GM23338 (cell line): ENCODE results near the gene FILIP1. TPM values are rescaled to one million over a fixed set of nuclear protein-coding genes. Genes with fewer than 3 reads are reported as not detected.

Experiments
- ATAC-seq: fragments of 200-7000 bp; cut with Tn5 transposase; 3 replicates; pipeline ENCODE4 v1.9.1; 2020
- DNase-seq: peaks from one replicate; pipeline ENCODE4 v3.0.0-alpha.2; 2015; ENCODE audit warnings: low spot score
- H2AFZ ChIP-seq: fragments of 200-600 bp; sonication (generic); 2 replicates; pipeline ENCODE4 v1.8.0; 2016; ENCODE audit warnings: antibody characterized with exemption, mild to moderate bottlenecking, moderate library complexity
- H3F3A ChIP-seq: fragments of 200-600 bp; sonication (generic); replicated peaks from 2 replicates; pipeline ENCODE4 v1.8.0; 2017; ENCODE audit warnings: antibody characterized with exemption, mixed run types, low read depth
- H3K27ac ChIP-seq: fragments of 200-600 bp; sonication (generic); 2 replicates; pipeline ENCODE4 v1.6.1; 2016; ENCODE audit warnings: low read depth
- H3K27me3 ChIP-seq: fragments of 200-600 bp; sonication (generic); 2 replicates; pipeline ENCODE4 v1.8.0; 2016; ENCODE audit warnings: mild to moderate bottlenecking, mixed run types, moderate library complexity; ENCODE audit not compliant: insufficient read depth
- H3K36me3 ChIP-seq: fragments of 200-600 bp; sonication (generic); 2 replicates; pipeline ENCODE4 v1.8.0; 2016; ENCODE audit warnings: mild to moderate bottlenecking; ENCODE audit not compliant: insufficient read depth
- H3K4me1 ChIP-seq: fragments of 200-600 bp; sonication (generic); 2 replicates; pipeline ENCODE4 v1.8.0; 2016; ENCODE audit warnings: mild to moderate bottlenecking, moderate library complexity; ENCODE audit not compliant: insufficient read depth
- H3K4me2 ChIP-seq: fragments of 200-600 bp; sonication (generic); 2 replicates; pipeline ENCODE4 v1.7.1; 2017; ENCODE audit warnings: mixed run types
- H3K4me3 ChIP-seq: fragments of 200-600 bp; sonication (generic); 2 replicates; pipeline ENCODE4 v1.6.1; 2016; ENCODE audit warnings: mixed run types
- H3K79me2 ChIP-seq: fragments of 200-600 bp; sonication (generic); replicated peaks from 2 replicates; pipeline ENCODE4 v1.8.0; 2017; ENCODE audit warnings: mild to moderate bottlenecking; ENCODE audit not compliant: insufficient read depth
- H3K9me2 ChIP-seq: fragments of 200-600 bp; sonication (generic); 2 replicates; pipeline ENCODE4 v1.8.0; 2017; ENCODE audit not compliant: insufficient read depth
- H4K20me1 ChIP-seq: fragments of 200-600 bp; sonication (generic); replicated peaks from 2 replicates; pipeline ENCODE4 v1.8.0; 2017; ENCODE audit warnings: mild to moderate bottlenecking; ENCODE audit not compliant: insufficient read depth
- H3K27ac Mint-ChIP-seq: 2 replicates; pipeline ENCODE4 v1.8.0; 2020; ENCODE audit warnings: inconsistent platforms, mild to moderate bottlenecking, moderate library complexity, mixed read lengths
- H3K27me3 Mint-ChIP-seq: 3 replicates; pipeline ENCODE4 v1.8.0; 2022; ENCODE audit warnings: low read depth, mild to moderate bottlenecking, moderate library complexity, mixed read lengths, inconsistent platforms; ENCODE audit not compliant: insufficient read depth, poor library complexity
- H3K36me3 Mint-ChIP-seq: 3 replicates; pipeline ENCODE4 v1.8.0; 2021; ENCODE audit warnings: low read depth, mild to moderate bottlenecking, inconsistent platforms, moderate library complexity, mixed read lengths
- H3K4me1 Mint-ChIP-seq: 3 replicates; pipeline ENCODE4 v1.8.0; 2020; ENCODE audit warnings: mild to moderate bottlenecking, inconsistent platforms, mixed read lengths
- H3K4me3 Mint-ChIP-seq: 3 replicates; pipeline ENCODE4 v1.8.0; 2021; ENCODE audit warnings: moderate library complexity, mild to moderate bottlenecking, inconsistent platforms, mixed read lengths
- H3K9me3 Mint-ChIP-seq: 3 replicates; pipeline ENCODE4 v1.8.0; 2020; ENCODE audit warnings: moderate library complexity, mild to moderate bottlenecking, inconsistent platforms, mixed read lengths
- CTCF ChIP-seq, 2 experiments: fragments of 200-600 bp in 1 of 2; sonication (generic) in 1 of 2; conservative IDR thresholded peaks; 2 replicates each; pipeline versions ENCODE4 v1.5.1 to v1.6.1; 2016 to 2017; ENCODE audit warnings: antibody characterized with exemption in 2 of 2, low read depth in 2 of 2, mild to moderate bottlenecking in 2 of 2, moderate library complexity in 1 of 2
- JUNB ChIP-seq: IDR thresholded peaks from one replicate; pipeline ENCODE4 v1.6.1; 2016; ENCODE audit warnings: antibody characterized with exemption; ENCODE audit not compliant: unreplicated experiment
- POLR2AphosphoS5 ChIP-seq: IDR thresholded peaks from 2 replicates; pipeline ENCODE4 v1.6.1; 2016; ENCODE audit warnings: antibody characterized with exemption, low read depth
- ZNF462 ChIP-seq: fragments of 250-450 bp; sonication (Bioruptor Pico); IDR thresholded peaks from 2 replicates; pipeline ENCODE4 v1.5.0; 2020; ENCODE audit warnings: mild to moderate bottlenecking, moderate library complexity
- polyA plus RNA-seq: library from polyadenylated mRNA; unstranded; fragments of >200 nt; fragmentation: Nextera tagmentation; extraction: Ambion mirVana; gene quantifications from 2 replicates; pipeline ENCODE4 v1.2.1, GENCODE V29; 2016
- total RNA-seq: library from RNA; depleted of rRNA; stranded (reverse); fragments of >200 nt; shearing (Covaris generic); gene quantifications from 2 replicates; pipeline ENCODE4 v1.2.3, GENCODE V29; 2014

FILIP1 gene
- total and polyA plus RNA-seq, 2 experiments from 2014 or later = 3.7 to 6.4 TPM

- no peaks in the 10 kb centered on the region for H3K79me2 ChIP-seq
- no peak overlapping the region for H3K4me3 Mint-ChIP-seq
Measured at GRCh38 chr6:75327807-75328206, 165.8 kb downstream of the FILIP1 start.

GRCh38 chr6:75326557-75327258 lies 166.9 kb downstream of the FILIP1 start:
- Mint-ChIP-seq H3K27me3 (peaks cover 1% of the 10 kb centered on the region), H3K4me3 (no peak overlapping the region), H3K27ac (peak overlapping the region; percentile 11; the same call in 1 of the 2 replicates), H3K4me1 (peaks cover 18% of the 10 kb centered on the region), H3K9me3 (peaks cover 5% of the 10 kb centered on the region; the same call in 2 of the 3 replicates), H3K36me3 (no peaks in the 10 kb centered on the region)
- H3K27me3 ChIP-seq = no peaks in the 10 kb centered on the region
- no peaks in the 10 kb centered on the region for H3K36me3 ChIP-seq
- no peaks in the 10 kb centered on the region for H3K9me2 ChIP-seq
- H3K4me2 ChIP-seq = peak overlapping the region; percentile 70
- peak overlapping the region; percentile 24; the same call in 1 of the 2 replicates for H3K4me3 ChIP-seq
- H3K4me1 ChIP-seq = peaks cover 17% of the 10 kb centered on the region
- DNase-seq (peak; percentile 40), ATAC-seq (peak; percentile 82)
- no peaks in the 10 kb centered on the region for H3K79me2 ChIP-seq
- H2AFZ ChIP-seq = peak overlapping the region; percentile 63
- no peaks in the 10 kb centered on the region for H4K20me1 ChIP-seq
- H3K27ac ChIP-seq = peak overlapping the region; percentile 53; the same call in 1 of the 2 replicates
- H3F3A ChIP-seq = no peaks in the 10 kb centered on the region
- no peak for TF ChIP-seq CTCF (conservative IDR thresholded peaks at IDR 0.05; ENCODE audit: low read depth in 2 of 2)
- TF ChIP-seq ZNF462 (CRISPR knock-in tag) = peak; percentile 79; the same call in 1 of the 2 replicates

More at GRCh38 chr6:75327807-75328206, 165.8 kb downstream of the FILIP1 start:
- H4K20me1 ChIP-seq = no peaks in the 10 kb centered on the region
- H2AFZ ChIP-seq = no peak overlapping the region
- no peak overlapping the region for H3K27ac Mint-ChIP-seq
- no peak overlapping the region for H3K4me3 ChIP-seq
- DNase-seq = no peak
- no peaks in the 10 kb centered on the region for H3K9me2 ChIP-seq
- H3K27me3 Mint-ChIP-seq = no peaks in the 10 kb centered on the region
- H3K27ac ChIP-seq = no peak overlapping the region
- H3K4me1 Mint-ChIP-seq = peaks cover 28% of the 10 kb centered on the region
- no peaks in the 10 kb centered on the region for H3K36me3 Mint-ChIP-seq
- peaks cover 28% of the 10 kb centered on the region for H3K4me1 ChIP-seq
- no peaks in the 10 kb centered on the region for H3K36me3 ChIP-seq
- ATAC-seq = no peak
- H3F3A ChIP-seq = no peaks in the 10 kb centered on the region
- peaks cover 5% of the 10 kb centered on the region; the same call in 2 of the 3 replicates for H3K9me3 Mint-ChIP-seq
- no peak for TF ChIP-seq JUNB
- no peak for TF ChIP-seq CTCF (conservative IDR thresholded peaks at IDR 0.05; ENCODE audit: low read depth in 2 of 2)
- TF ChIP-seq POLR2AphosphoS5 = no peak
- H3K4me2 ChIP-seq = no peak overlapping the region
- H3K27me3 ChIP-seq = no peaks in the 10 kb centered on the region
